Uterus (tissue), 2 donors: ENCODE data around the gene OR8K3.

ENCODE experiments used
- POLR2A ChIP-seq, 2 donors: fragments of 450-650 bp; IDR thresholded peaks; one replicate each; pipeline ENCODE4 v1.6.1; 2016; ENCODE audit warnings: antibody characterized with exemption in 2 of 2, mild to moderate bottlenecking in 1 of 2, moderate library complexity in 1 of 2
- TF ChIP-seq, protein P1 (sequence below), 4 experiments: fragments of 200-600 bp in 2 of 4; fragments of 450-650 bp in 2 of 4; sonication (generic) in 2 of 4; IDR thresholded peaks; one replicate each; pipeline ENCODE4 v1.5.1; 2016 to 2019; ENCODE audit warnings: antibody characterized with exemption in 4 of 4, mild to moderate bottlenecking in 2 of 4, moderate library complexity in 1 of 4

DNA sequence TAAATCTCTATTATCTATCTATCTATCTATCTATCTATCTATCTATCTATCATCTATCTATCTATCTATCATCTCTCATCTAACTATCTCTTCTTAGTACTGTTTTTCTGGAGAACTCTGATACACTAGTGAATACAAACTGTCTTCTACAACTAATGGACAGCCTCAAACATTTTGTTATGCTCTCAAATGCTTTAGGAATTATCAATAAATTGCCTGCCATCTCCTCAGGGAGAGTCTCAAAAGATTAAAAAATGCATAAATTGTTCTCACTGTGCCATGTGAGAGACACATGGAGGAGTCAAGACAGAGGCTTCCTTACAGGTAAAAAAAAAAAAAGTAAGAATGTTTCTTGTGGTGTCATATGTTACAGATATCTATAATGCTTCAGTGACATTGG is at the start of gene OR8K3:
- no peak for TF ChIP-seq POLR2A (IDR thresholded peaks at IDR 0.05)
- TF ChIP-seq, protein P1, sequence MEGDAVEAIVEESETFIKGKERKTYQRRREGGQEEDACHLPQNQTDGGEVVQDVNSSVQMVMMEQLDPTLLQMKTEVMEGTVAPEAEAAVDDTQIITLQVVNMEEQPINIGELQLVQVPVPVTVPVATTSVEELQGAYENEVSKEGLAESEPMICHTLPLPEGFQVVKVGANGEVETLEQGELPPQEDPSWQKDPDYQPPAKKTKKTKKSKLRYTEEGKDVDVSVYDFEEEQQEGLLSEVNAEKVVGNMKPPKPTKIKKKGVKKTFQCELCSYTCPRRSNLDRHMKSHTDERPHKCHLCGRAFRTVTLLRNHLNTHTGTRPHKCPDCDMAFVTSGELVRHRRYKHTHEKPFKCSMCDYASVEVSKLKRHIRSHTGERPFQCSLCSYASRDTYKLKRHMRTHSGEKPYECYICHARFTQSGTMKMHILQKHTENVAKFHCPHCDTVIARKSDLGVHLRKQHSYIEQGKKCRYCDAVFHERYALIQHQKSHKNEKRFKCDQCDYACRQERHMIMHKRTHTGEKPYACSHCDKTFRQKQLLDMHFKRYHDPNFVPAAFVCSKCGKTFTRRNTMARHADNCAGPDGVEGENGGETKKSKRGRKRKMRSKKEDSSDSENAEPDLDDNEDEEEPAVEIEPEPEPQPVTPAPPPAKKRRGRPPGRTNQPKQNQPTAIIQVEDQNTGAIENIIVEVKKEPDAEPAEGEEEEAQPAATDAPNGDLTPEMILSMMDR (IDR thresholded peaks at IDR 0.05) = no peak
